ENCODE results near the gene VIL1. TPM values are rescaled to one million over a fixed set of nuclear protein-coding genes. Genes with fewer than 3 reads are reported as not detected.

The VIL1 gene
- total RNA-seq, 2 donors from 2014 or later = 15.3 to 15.8 TPM

DNA sequence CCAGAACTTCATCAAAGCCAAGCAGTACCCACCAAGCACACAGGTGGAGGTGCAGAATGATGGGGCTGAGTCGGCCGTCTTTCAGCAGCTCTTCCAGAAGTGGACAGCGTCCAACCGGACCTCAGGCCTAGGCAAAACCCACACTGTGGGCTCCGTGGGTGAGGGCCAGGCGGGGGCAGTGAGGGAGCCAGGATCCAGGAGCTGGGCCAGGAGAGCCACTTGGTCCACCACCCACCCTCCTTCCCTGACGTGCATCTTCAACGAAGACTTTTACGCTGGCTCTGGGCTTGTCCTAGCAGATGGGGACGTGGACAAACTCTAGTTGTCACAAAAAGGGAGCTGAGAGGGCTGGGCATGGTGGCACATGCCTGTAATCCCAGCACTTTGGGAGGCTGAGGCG, 11.8 kb downstream of the VIL1 start:
- no peak for TF ChIP-seq POLR2A (IDR thresholded peaks at IDR 0.05)
- TF ChIP-seq, protein P1, sequence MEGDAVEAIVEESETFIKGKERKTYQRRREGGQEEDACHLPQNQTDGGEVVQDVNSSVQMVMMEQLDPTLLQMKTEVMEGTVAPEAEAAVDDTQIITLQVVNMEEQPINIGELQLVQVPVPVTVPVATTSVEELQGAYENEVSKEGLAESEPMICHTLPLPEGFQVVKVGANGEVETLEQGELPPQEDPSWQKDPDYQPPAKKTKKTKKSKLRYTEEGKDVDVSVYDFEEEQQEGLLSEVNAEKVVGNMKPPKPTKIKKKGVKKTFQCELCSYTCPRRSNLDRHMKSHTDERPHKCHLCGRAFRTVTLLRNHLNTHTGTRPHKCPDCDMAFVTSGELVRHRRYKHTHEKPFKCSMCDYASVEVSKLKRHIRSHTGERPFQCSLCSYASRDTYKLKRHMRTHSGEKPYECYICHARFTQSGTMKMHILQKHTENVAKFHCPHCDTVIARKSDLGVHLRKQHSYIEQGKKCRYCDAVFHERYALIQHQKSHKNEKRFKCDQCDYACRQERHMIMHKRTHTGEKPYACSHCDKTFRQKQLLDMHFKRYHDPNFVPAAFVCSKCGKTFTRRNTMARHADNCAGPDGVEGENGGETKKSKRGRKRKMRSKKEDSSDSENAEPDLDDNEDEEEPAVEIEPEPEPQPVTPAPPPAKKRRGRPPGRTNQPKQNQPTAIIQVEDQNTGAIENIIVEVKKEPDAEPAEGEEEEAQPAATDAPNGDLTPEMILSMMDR (IDR thresholded peaks at IDR 0.05) = no peak
- peaks cover 0 to 5% of the 10 kb centered on the region in 2 donors for H3K36me3 ChIP-seq (replicated peaks in 1 of 2; ENCODE audit: insufficient read depth in 1 of 2, low read depth in 2 of 2)
- no peaks in the 10 kb centered on the region for H3K27me3 ChIP-seq
- H3K27ac ChIP-seq = no peak overlapping the region
- intact Hi-C loops (cut with DNase I) = no loop called here
- H3K4me3 ChIP-seq = no peak overlapping the region
- DNase-seq (no peak), ATAC-seq (no peak)
- H3K4me1 ChIP-seq = no peaks in the 10 kb centered on the region
- 89 to 91% methylated on average over 11 of the region's 11 CpGs for WGBS, 2 donors
- no peaks in the 10 kb centered on the region for H3K9me3 ChIP-seq

DNA sequence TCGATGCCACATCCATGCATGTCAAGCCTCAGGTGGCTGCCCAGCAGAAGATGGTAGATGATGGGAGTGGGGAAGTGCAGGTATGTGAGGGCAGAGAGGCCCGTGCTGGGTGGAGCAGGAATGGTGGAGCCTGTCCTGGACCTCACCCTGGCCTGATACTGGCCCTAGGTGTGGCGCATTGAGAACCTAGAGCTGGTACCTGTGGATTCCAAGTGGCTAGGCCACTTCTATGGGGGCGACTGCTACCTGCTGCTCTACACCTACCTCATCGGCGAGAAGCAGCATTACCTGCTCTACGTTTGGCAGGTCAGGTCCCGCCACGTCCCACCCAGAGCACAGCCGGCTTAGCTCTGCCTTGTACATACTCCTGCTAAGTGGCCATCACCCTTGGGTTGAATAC, 13.0 kb downstream of the VIL1 start:
- WGBS, 2 donors = 89 to 91% methylated on average over 9 to 10 of the region's 10 CpGs
- H3K27me3 ChIP-seq = no peaks in the 10 kb centered on the region
- H3K36me3 ChIP-seq (replicated peaks in 1 of 2; ENCODE audit: insufficient read depth in 1 of 2, low read depth in 2 of 2) = peaks cover 0 to 5% of the 10 kb centered on the region in 2 donors
- TF ChIP-seq, protein P1 (IDR thresholded peaks at IDR 0.05) = no peak
- TF ChIP-seq POLR2A (IDR thresholded peaks at IDR 0.05) = no peak
- ATAC-seq = no peak
- H3K9me3 ChIP-seq = no peaks in the 10 kb centered on the region
- intact Hi-C loops (cut with DNase I) = no loop called here
- no peaks in the 10 kb centered on the region for H3K4me1 ChIP-seq
- DNase-seq = no peak
- no peak overlapping the region for H3K4me3 ChIP-seq
- no peak overlapping the region for H3K27ac ChIP-seq

DNA sequence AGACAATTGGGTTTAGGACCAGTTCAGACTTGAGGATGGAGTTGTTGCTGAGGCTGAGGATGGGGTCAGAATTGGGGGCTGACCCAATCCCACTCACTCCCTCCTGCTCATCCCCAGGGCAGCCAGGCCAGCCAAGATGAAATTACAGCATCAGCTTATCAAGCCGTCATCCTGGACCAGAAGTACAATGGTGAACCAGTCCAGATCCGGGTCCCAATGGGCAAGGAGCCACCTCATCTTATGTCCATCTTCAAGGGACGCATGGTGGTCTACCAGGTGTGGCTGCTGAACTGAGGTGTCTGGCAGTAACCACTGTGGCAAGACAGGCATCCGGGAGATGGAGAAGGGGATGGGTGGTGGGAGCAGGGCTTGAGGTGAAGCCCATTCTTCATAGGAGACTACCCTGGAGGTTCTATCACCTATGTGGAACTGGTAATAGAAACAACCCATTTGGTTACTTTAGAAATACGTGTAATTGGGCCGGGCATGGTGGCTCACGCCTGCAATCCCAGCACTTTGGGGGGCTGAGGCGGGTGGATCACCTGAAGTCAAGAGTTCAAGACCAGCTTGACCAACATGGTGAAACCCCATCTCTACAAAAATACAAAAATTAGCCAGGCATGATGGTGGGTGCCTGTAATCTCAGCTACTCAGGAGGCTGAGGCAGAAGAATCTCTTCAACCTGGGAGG, 13.9 kb downstream of the VIL1 start:
- Histone ChIP-seq H3K9me3 (no peaks in the 10 kb centered on the region), H3K36me3 (replicated peaks in 1 of 2; ENCODE audit: insufficient read depth in 1 of 2, low read depth in 2 of 2) (peaks cover 0 to 5% of the 10 kb centered on the region in 2 donors), H3K4me1 (no peaks in the 10 kb centered on the region), H3K27me3 (no peaks in the 10 kb centered on the region), H3K27ac (no peak overlapping the region), H3K4me3 (no peak overlapping the region)
- TF ChIP-seq, protein P1 (IDR thresholded peaks at IDR 0.05) = no peak
- TF ChIP-seq POLR2A (IDR thresholded peaks at IDR 0.05) = no peak
- ATAC-seq (no peak), DNase-seq (no peak)
- 93 to 95% methylated on average over 8 of the region's 8 CpGs for WGBS, 2 donors
- intact Hi-C loops (cut with DNase I) = no loop called here

DNA sequence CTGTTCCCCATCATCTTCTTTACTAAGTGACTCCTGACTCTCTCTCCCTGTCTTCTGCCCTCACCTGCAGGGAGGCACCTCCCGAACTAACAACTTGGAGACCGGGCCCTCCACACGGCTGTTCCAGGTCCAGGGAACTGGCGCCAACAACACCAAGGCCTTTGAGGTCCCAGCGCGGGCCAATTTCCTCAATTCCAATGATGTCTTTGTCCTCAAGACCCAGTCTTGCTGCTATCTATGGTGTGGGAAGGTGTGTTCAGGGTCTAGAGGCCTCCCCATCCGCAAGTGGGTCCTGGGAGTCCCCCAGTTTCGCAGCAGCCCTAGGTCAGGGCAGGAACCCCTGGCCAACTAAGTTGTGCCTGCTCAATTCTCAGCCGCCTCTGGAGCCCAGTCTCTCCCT, 15.5 kb downstream of the VIL1 start:
- no peak for ATAC-seq
- Histone ChIP-seq H3K4me1 (no peaks in the 10 kb centered on the region), H3K27ac (no peak overlapping the region), H3K27me3 (no peaks in the 10 kb centered on the region), H3K4me3 (no peak overlapping the region), H3K9me3 (no peaks in the 10 kb centered on the region), H3K36me3 (replicated peaks in 1 of 2; ENCODE audit: insufficient read depth in 1 of 2, low read depth in 2 of 2) (peaks cover 0 to 2% of the 10 kb centered on the region in 2 donors)
- WGBS, 2 donors = 78 to 84% methylated on average over 9 of the region's 9 CpGs
- TF ChIP-seq, protein P1 (IDR thresholded peaks at IDR 0.05) = no peak
- intact Hi-C loops (cut with DNase I) = no loop called here
- DNase-seq = no peak
